ENCODE results near the gene CRK.

DNA sequence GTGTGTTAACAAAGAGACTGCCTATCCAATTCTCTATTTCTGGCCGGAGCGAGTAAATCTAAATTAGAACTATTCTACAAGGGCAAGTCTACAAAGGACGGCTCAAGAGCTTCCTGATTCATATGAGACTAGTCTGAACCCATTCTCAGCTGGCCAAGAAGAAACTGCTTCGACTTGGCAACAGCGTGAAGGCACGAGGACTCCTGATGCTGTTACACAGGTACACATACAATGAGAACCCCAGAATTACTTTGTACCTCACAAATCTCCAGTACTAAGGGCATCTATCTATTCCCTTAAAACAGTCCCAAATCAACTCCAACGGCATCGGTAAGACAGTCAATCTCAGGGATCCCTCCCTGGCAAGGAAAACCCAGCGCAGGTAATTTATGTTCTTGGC lies 1.5 kb downstream of the CRK start:
- TF ChIP-seq, protein P1, sequence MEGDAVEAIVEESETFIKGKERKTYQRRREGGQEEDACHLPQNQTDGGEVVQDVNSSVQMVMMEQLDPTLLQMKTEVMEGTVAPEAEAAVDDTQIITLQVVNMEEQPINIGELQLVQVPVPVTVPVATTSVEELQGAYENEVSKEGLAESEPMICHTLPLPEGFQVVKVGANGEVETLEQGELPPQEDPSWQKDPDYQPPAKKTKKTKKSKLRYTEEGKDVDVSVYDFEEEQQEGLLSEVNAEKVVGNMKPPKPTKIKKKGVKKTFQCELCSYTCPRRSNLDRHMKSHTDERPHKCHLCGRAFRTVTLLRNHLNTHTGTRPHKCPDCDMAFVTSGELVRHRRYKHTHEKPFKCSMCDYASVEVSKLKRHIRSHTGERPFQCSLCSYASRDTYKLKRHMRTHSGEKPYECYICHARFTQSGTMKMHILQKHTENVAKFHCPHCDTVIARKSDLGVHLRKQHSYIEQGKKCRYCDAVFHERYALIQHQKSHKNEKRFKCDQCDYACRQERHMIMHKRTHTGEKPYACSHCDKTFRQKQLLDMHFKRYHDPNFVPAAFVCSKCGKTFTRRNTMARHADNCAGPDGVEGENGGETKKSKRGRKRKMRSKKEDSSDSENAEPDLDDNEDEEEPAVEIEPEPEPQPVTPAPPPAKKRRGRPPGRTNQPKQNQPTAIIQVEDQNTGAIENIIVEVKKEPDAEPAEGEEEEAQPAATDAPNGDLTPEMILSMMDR (conservative IDR thresholded peaks at IDR 0.05; ENCODE audit: low read depth, low read length), result no peak
- TF ChIP-seq, protein P2, sequence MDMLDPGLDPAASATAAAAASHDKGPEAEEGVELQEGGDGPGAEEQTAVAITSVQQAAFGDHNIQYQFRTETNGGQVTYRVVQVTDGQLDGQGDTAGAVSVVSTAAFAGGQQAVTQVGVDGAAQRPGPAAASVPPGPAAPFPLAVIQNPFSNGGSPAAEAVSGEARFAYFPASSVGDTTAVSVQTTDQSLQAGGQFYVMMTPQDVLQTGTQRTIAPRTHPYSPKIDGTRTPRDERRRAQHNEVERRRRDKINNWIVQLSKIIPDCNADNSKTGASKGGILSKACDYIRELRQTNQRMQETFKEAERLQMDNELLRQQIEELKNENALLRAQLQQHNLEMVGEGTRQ (IDR thresholded peaks at IDR 0.05; ENCODE audit: low read depth, low read length), result no peak
- TF ChIP-seq BHLHE40 (IDR thresholded peaks at IDR 0.05; ENCODE audit: low read depth, low read length) (no peak), POLR2A (IDR thresholded peaks at IDR 0.05; ENCODE audit: low read depth, low read length) (no peak), RAD21 (IDR thresholded peaks at IDR 0.05; ENCODE audit: low read length) (no peak), MAFK (IDR thresholded peaks at IDR 0.05; ENCODE audit: low read depth, low read length) (no peak), NFE2L2 (IDR thresholded peaks at IDR 0.05; ENCODE audit: low read depth, low read length) (no peak), FOS (IDR thresholded peaks at IDR 0.05; ENCODE audit: low read depth, low read length) (no peak), RFX5 (IDR thresholded peaks at IDR 0.05; ENCODE audit: low read depth, low read length) (no peak), CEBPB (IDR thresholded peaks at IDR 0.05; ENCODE audit: low read depth, low read length) (no peak), CHD1 (IDR thresholded peaks at IDR 0.05; ENCODE audit: low read depth, low read length) (no peak)
- TF ChIP-seq, protein P3, sequence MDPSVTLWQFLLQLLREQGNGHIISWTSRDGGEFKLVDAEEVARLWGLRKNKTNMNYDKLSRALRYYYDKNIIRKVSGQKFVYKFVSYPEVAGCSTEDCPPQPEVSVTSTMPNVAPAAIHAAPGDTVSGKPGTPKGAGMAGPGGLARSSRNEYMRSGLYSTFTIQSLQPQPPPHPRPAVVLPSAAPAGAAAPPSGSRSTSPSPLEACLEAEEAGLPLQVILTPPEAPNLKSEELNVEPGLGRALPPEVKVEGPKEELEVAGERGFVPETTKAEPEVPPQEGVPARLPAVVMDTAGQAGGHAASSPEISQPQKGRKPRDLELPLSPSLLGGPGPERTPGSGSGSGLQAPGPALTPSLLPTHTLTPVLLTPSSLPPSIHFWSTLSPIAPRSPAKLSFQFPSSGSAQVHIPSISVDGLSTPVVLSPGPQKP (IDR thresholded peaks at IDR 0.05; ENCODE audit: borderline replicate concordance, low read depth, low read length), result no peak
